HG03175 (cell line): ENCODE results near the gene CTNNA1.

Source experiments
- ATAC-seq: cut with Tn5 transposase; IDR thresholded peaks from one replicate; pipeline ENCODE4 v1.9.1; 2021; ENCODE audit warnings: mild to moderate bottlenecking, moderate library complexity; ENCODE audit not compliant: unreplicated experiment

Gene CTNNA1

GRCh38 chr5:138925090-138925635 is 171.9 kb downstream of the CTNNA1 start:
- ATAC-seq, result no peak

DNA sequence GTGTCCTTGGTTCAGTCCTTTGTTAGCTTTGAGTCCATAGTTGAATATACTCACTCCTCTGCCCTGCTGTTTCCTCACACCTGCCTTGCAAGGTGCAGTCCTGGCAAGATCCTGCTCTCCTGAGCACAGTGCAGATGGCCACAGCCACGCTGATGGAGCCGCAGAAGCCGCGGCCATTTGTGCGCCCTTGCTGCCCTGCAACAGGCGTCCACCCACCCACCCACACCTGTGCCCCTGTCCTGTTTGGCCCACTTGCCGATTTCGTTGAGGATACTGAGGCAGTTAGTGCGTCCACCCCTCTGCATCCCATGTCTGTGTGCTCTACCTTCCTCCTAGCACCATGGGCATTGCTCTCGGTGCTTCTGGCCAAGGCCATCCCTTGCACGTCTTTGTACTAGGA is 173.0 kb downstream of the CTNNA1 start:
- no peak for ATAC-seq

- no peak for ATAC-seq
Observed at GRCh38 chr5:138926688-138927448, 173.6 kb downstream of the CTNNA1 start.

GRCh38 chr5:138927544-138927943 is 174.3 kb downstream of the CTNNA1 start:
- ATAC-seq, result no peak

DNA sequence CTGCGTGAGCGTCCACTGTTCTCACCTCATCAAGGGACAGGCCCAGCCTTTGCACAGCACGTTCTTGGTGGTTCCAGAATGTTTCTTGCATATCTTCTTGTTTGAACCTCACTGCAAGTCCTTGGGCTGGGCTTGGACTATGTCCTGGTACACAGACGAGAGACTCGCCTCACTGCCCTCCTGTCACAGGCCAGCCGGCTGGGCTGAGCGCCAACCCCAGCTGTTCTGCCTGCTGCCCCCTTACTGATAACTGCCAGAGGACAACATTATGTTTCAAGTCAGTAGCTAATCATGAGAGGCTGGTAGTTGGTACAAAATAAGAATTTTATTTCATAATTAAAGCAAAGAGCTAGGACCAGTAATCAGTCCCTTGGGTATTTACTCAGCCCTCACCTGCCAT is 174.8 kb downstream of the CTNNA1 start:
- no peak for ATAC-seq

DNA sequence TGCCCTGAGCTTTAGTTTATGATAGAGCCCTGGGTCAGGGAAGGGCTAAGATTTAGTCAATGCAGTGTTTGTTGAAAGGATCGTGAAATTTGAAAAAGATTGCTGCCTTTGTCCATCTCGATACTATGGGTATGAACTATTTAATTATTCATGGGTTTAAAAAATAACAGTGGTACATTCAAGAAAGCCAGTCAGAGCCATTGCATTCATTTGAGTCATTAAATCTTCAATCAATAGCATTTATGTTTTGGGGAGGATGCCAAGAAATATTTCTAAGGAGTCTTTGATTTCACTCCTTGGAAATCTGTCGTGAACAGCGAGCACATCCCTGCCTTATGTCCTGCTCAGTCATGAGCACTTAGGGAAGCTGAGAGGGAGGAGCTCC is 176.3 kb downstream of the CTNNA1 start:
- no peak for ATAC-seq

GRCh38 chr5:138930371-138931097 is 177.3 kb downstream of the CTNNA1 start:
- ATAC-seq, result no peak

DNA sequence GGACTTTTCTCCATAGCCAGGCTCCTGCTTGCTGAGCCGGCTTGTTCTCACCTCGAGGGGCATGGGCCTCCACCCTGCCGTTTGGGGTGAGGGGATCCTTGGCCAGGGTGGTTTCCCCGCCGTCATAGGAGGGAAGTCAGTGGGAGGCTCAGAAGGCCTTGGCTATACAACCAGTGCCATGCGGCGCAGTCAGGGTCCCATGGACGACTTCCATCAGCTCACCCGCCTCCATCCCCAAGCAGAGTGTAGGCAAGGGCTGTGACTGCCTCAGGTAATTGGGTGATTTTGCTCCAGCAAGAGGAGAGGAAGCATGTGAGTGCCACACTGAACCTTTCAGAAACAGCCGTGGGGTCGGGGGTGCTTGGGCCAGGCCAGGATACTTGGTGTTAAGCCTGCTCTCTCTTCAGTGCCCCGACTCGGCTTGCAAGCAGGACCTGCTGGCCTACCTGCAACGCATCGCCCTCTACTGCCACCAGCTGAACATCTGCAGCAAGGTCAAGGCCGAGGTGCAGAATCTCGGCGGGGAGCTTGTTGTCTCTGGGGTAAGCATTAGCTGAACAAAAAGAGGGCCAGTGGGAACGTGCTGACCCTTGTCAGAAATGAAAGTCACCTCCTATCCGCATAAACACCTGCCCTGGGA is 179.1 kb downstream of the CTNNA1 start:
- no peak for ATAC-seq

GRCh38 chr5:138933522-138934290 is 180.5 kb downstream of the CTNNA1 start:
- ATAC-seq, result no peak

- no peak for ATAC-seq
Observed at GRCh38 chr5:138934971-138935370, 181.7 kb downstream of the CTNNA1 start.

DNA sequence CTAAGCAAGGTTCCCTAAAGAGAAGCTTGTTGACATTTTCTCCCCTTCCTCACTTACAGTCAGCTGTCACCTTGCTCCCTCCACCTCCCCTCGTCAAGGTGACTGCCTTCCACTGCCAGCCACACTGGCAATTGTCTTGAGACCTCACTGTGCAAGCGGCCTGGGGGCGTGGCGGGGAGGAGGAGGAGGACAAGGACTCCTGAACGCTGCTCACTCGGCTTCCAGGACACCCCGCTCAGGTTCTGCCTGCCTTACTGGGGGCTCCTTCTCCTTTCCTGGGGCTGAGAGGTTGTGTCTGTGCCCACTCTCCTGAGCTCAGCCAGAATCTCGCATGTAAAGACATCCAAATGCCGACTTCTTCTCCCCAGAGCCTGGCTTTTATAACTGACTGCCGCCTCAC is 182.2 kb downstream of the CTNNA1 start:
- no peak for ATAC-seq

GRCh38 chr5:138936225-138936967 is 183.2 kb downstream of the CTNNA1 start:
- ATAC-seq, result no peak

GRCh38 chr5:138936968-138937345 is 183.7 kb downstream of the CTNNA1 start:
- ATAC-seq, result no peak

- no peak for ATAC-seq
Observed at GRCh38 chr5:138937392-138938387, 184.5 kb downstream of the CTNNA1 start.

- ATAC-seq, result no peak
Observed at GRCh38 chr5:138938526-138938925, 185.3 kb downstream of the CTNNA1 start.

- ATAC-seq, result no peak
Observed at GRCh38 chr5:138942066-138942465, 188.8 kb downstream of the CTNNA1 start.

DNA sequence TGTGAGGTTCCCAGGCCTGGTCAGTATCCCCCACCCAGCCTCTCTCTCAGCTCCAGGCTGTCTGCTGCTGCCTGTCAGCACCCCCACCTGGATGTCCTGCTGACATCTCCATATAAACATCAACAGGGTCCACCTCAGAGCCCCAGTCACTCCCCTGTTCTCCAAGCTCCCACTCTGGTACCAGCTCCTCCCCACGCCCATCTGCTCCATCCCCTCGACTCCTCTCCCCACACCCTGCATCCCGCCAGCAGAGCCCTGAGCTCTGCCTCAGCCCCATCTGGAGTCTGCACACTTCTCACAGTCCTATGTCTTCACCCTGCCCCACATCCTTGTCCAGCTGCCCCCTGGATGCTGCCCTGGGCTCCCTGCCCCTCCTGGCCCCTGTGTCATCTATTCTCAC is 189.6 kb downstream of the CTNNA1 start:
- no peak for ATAC-seq

- no peak for ATAC-seq
Observed at GRCh38 chr5:138943599-138944173, 190.5 kb downstream of the CTNNA1 start.
